Brain pericyte (primary cell): ENCODE results near the gene ZNF526.

ENCODE experiments used
- DNase-seq: peaks from one replicate; pipeline ENCODE4 v3.0.0-alpha.2; 2012; ENCODE audit warnings: low read depth, low spot score

Gene ZNF526

DNA sequence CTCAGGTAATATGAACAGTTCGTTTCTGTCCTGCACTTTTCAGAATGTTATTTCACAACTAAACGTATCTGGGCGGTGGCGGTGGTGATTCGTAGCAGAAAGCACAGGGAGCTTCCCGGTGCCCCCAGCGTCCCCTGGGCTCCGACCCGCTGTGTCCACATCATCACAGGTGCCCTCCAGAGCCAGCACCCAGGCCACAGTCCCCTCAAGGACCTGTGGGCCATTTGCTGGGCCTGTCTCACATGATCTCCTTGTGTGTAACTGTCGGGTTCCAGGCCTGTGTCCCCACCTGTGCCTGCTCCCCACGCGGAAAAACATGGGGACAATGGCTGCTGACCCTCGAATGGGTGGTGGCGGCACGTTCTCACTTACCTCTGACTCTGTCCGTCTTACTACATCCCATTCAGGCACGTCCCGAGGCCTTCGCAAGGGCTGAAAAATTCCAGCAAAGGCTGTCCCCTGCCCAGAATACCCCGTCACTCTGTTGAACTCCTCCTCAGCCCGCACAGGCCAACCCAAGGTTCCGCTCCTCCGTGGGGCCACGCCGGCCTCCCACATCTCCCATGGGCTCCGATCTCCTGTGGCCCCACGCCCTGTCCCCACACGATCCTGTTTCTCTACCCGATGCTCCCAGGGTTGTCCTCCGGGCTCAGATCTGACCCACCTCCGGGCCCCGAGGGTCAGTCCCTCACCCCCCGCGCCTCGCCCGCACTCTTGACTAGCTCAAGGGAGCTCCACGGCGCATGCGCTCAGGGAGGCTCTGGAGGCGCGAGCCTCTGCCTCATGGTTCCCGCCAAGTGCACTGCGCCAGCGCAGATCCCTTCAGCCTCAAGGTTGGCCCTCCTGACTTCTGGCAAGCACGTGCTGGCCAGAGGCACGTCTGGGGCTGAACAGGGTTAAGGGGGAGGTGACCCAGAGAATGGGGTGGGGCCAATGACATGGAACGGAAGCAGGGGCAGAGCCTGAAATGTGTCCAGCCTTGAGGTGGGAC lies 23.8 kb upstream of the ZNF526 start:
- no peak for DNase-seq

DNA sequence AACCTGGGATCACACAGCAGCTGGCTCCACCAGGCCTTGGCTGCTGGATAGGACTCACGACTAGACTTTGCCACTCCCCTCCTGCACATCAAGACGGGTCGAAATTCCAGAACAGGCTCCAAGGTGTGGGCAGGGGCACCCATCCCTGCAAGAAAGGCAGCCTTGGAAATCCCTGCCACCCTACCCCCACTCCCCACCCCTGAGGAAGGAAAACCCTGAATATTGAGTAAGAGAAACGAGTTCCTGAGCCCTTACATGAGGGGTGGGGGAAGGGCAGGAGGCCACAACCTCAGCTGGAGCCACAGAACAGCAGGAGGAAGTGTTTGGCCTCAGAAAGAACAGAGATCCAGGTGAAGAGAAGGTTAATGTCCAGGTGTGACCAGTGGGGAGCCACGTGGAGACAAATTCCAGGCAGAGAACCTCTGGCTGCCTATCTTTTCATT lies 22.7 kb upstream of the ZNF526 start:
- DNase-seq = no peak

DNA sequence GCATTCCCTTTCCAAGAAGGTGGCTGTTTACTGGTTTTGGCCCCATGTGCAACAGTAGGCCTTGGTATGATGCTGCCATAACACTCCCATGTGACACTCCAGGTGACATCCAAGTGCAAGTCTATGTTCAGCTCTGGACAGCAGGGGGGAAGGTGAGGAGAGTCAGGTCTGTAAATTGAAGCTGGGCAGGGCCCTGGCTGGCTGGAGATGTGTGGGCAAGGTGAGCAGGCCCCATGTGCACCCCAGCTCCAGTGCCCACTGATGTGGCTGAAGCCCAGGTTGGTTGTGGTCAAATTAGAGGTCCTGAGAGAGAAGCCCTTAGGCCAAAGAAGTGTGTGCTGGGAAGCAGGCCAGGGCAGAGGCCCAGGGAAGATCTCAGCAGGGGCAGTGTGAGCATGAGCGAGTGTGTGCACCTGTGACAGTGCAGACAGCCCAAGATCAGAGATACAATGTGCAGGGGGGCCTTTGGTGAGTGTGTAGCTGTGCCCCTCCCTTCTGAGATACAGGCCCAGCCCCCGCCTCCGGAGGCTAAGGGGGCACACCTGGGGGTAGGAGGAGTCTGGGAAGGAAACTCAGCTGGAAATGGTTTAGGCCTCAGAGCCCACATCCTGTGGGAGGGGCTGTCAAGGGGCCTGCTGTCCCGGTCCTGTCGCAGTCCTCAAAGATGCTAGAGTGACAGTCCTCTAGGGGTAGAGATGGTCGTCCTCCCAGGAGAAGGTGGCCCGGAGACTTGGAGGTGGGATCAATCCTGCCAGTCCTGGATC lies 21.3 kb upstream of the ZNF526 start:
- no peak for DNase-seq

DNA sequence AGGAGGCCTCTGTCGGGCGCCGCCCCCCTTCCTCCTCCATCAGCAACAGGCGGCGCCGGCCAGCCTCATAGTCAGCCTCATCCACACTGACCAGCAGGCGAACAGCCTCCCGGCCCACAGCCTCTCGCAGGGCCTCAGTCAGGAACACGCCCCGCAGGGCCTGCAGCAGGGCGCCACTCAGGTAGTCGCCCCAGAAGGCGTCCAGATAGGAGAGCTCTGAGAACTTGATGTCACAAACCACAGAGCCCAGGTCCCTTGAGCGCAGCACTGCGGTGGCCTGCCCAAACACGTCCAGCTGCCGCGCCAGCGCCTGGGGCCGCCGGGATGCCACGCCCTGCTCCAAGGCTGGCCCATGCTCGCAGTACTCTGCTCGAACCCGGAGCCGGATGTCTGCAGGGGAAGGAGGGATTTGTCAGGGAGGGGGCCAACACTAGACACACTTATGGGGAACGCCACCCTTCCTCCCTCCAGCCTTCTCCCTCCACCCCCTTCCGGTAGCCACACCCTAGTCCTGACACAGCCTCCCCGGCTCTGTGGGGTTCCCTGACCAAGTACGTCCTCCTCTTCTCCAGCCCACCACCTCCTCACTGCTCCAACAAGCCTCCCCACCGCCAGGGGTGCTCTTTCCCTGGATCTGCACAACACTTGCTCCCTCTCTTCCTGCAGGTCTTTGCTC lies 20.5 kb upstream of the ZNF526 start:
- no peak for DNase-seq

DNA sequence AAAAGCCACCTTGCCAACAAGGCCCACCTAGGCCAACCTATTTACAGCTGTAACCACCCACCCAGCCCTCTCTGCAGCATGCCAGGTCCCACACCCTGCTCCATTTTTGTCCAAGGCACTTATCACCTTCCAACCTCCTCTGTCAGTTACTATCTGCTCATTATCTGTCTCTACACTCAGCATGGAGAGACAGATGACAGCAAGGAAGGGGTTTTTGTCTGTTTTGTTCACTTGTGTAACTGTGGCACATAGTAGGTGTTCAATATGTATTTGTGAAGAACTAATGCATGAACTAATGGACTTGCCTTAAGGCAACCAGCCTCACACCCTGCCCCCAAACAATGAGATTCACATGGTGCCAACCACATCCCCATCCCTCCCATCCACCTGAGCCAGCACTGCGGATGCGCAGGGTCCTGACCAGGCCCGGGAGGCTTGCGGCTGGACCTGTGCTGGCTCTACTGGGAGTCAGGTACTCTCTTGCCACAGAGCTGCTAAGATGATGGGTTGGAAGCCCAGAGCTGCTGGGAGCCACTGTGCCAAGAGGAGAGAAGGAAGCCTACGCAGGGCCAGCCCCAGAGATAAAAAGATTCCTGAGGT lies 19.9 kb upstream of the ZNF526 start:
- no peak for DNase-seq

DNA sequence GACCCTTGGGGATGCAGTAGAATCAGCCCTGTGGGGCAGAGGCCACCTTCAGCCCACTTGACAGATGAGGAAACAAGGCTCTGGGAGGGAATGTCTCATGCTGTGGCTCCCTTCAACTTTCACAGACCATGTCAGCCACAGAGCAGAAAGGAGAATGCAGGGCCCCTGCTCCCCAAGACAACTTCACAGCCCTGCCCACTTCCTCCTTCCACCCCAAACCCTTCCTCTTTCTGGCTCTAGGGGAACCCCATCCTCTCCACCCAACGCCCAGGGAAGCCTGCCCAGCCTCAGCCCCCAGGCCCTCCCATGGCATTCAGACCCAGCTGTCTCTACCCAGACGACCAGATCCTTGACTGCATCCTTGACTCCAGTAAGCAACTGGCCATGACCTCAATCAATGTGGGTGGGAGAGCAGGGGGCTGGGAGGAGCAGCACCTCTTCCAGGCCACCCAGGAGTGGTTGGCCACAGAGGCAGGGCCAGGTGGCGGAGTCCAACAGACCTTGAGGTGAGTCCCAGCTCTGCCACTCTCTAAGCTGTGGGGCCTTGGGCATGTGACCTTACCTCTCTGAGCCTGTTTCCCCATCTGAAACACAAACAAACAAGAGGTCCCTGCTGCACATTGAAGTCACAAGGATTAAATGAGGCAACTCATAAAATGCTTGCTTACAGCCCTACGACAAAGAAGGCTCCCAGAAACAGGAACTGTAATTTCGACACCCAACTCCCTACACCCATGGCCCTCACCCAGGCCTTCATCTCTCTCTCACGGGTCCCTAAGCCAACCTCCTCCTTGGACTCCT lies 18.4 kb upstream of the ZNF526 start:
- no peak for DNase-seq

DNA sequence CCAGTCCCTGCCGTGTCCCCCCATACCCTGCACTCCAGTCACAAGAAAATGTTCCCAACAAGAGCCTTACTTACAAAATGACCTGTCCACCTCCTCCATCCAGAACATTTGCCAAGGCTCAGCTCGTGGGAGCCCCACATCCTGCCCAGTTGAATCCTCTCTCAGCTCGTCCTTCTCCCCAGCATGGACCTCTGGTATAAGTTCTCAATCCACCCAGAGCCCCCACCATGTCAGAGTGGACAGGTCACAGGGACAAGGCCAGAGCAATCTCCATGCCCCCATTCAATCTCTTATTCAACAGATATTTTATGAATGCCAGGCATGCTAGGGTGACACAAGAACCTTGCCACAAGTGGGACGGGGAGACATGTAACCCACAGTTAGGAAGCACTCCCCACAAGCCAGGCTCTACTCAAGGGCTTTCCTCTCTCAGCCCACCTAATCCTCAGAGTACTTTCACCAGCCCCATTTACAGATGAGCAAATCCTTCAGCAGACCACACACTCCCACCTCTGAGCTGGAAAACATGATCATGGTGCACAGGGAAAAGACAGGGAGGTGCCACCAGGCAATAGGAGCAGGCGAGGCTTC lies 17.7 kb upstream of the ZNF526 start:
- no peak for DNase-seq

DNA sequence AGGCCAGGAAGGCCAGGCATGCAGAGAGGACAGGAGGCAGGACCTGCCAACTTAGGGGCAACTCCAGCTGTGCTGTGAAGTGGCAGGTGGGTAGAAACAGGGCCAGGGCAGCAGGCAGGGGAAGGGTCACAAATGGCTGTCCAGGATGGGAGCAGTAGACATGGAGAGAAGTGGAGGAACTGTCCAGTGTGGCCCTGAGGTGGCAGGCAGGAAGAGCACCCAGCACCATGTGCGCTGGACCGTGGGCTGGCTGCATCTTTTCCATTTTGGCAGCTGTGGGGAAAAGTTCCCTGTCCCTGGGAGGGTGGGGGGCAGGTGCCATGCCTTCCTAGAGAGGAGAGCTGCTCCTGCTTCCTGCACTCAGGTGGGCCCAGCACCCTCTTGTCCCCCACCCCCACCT lies 16.4 kb upstream of the ZNF526 start:
- no peak for DNase-seq

DNA sequence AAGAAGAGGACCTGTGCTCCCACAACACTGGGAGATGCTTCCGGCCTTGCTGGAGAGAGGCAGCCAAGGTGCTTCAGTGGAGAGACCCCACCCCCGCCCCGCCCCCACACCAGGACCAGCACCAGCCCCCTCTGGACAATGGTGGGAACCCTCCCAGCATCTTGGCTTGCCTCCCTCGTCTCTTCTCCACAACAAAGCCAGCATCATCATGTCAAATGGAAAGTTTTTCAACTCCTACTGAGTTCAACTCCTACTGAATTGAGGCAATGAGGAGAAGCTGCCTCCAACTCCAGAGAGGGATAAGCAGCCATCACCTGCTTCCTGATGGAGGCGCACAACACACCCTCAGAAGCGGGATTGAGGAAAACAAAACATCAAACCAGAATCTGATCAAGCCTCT lies 15.4 kb upstream of the ZNF526 start:
- DNase-seq = no peak

DNA sequence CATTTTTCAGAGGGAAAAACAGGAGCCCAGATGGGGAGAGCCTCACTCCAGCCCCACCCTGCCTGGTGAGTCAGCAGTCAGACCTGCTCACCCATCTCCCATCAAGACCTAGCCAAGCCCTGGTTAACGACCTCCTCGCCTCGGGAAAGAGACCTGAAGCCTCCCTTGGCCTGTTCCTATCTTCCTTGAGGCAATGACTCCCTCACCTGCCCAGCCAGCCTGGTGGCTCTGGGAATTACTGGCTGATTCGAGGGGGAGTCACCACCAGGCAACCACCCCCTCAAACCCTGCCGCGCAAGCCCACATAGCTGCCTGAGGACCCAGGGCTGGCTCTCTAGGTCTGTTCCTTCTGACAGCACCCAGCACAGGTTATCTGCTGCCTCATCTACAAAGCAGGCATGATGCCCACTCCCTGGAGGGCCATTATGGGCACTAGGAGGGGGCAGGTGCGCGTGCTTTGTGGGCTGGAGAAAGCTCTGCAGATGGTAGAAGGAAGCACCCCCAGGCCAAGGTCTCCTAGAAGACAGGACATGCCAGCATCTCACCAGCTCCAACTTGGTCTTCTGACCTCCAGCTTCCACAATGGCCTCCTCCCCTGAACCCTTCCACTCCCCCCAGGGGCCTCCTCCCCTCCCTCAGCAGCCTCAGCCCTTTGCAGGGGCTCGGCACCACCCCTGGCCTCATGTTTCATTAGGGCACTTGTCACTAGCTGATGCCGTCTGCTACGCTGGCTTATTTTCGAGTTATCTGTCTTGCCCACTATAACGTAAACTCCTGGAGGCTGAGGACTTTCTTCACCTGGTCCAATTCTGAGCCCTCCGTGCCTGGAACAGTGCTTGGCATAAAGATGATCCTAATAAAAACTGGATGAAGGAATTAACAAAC lies 13.0 kb upstream of the ZNF526 start:
- no peak for DNase-seq

DNA sequence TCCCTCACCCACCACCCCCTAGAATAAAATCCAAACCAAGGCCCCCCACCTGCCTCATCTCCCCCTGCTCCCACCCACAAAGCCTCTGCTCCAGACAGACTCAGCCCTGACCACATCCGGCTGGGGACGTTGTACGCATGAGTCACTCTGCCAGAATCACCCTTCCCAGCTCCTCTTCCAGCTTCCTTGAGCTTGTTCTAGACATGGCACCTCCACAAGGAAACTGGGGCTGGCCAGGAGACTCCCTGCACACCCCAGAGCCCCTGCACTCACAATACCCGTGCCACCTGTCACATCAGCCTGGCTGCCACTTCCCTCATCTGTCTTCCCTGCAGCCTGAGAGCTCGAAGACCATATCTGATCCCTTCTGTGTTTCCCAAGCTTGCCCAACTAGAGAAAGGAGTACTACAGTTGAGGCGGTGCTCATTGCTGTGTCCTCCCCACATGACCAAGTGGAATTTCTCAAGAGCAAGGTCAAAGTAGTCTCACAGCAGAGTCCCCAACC lies 12.3 kb upstream of the ZNF526 start:
- DNase-seq = no peak

DNA sequence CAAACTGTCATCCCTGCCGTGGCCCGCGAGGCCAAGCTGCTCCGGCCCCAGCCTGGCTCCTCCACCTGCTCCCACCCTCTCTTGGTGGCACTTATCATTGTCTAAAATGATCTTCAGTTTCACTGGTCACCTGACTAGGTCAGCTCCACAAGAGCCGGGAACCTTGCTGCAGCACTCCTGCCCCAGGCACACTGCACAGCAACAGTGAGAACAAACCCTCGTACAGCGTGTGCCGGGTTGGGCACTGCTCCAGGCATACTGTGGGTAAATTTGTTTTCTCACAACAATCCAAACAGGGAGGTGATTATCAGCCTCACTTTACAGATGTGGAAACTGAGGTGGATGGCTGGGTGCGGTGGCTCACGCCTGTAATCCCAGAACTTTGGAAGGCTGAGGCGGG lies 11.5 kb upstream of the ZNF526 start:
- no peak for DNase-seq

DNA sequence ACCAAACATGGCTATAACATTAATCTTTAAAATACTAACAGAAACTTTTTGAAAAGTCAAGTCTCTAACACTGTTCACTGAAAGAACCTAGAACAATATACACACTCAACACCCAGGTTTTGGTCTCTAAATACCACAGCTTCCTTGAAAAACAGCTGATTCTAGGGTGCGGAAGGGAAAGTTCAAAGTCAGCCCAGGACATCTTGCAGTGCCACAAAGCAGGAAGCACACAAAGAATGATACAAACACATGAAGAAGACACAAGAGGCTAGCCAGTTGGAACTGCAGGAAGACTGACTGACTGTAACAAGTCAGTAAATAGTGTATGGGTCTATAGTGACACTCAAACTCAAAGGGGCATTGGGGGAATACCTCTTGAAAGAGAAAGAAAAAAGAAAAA lies 7.2 kb upstream of the ZNF526 start:
- no peak for DNase-seq

DNA sequence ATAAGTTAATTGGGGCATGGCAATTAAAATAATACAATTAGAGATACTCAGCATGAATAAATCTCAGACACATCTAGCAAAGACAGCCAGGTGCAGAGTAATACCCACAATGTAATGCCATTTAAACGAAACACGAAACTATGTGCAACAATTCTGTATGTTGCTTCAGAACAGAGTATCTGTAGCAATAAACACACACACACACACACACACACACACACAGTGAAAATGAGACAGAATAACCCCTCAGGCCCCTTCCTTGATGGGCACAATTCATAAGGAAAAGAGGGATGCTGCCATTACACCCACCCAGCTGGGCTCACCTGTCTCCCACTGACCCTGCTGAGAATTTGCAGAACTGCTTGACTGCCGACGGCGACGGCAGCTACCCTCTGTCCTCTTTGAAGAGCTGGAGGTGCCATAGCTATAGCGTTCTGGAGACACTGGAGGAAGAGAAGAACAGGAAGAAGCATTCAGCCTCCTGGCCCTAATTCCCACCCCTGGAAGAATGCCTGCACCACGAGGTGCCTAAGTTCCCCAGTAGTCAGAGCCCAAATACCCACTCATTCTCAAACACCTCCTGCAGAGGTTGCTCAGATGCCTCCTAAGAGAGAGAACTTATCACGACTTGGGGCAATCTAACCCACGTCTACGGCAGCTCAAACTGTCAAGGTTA lies 5.2 kb upstream of the ZNF526 start:
- DNase-seq = no peak

DNA sequence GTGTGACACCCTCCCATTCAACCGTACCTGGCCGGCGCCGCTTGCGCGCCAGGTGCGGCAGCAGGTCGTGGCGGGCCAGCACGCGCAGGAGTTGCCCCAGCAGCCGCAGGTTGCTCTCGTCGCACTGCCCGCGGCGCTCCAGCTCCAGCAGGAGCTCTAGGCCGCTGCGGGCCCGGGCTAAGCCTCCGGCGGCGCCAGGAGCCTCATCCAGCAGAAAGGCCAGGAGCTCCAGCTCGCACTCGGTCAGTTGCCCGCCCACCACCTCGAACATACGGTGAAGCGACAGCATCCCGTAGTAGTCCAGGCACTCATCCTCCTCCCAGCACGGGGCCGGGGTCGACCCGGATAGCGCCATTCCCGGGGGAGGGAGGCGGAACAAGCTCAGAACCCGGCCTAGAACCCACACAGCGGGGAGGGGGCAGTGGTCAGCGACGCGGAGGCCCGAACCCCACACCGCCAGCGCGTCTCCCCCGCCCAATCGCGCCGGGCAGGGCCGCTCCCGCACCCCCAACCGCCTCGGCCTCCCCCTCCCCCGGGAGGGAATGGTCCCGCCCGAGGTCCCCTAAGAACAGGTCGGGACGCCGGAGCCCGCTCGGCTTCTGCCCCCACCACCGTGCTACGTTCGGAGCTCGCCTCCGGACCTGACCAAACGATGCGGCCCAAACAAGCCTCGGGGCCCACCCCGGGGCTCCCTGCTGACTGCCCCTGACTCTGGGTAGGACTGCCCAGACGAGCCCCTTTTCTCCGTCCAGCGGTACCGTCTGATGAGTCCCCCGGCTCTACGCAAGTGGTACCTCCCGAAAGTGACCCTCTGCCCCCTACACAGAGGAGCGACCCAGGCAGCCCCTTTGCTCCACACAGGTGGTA lies 3.2 kb upstream of the ZNF526 start:
- no peak for DNase-seq

DNA sequence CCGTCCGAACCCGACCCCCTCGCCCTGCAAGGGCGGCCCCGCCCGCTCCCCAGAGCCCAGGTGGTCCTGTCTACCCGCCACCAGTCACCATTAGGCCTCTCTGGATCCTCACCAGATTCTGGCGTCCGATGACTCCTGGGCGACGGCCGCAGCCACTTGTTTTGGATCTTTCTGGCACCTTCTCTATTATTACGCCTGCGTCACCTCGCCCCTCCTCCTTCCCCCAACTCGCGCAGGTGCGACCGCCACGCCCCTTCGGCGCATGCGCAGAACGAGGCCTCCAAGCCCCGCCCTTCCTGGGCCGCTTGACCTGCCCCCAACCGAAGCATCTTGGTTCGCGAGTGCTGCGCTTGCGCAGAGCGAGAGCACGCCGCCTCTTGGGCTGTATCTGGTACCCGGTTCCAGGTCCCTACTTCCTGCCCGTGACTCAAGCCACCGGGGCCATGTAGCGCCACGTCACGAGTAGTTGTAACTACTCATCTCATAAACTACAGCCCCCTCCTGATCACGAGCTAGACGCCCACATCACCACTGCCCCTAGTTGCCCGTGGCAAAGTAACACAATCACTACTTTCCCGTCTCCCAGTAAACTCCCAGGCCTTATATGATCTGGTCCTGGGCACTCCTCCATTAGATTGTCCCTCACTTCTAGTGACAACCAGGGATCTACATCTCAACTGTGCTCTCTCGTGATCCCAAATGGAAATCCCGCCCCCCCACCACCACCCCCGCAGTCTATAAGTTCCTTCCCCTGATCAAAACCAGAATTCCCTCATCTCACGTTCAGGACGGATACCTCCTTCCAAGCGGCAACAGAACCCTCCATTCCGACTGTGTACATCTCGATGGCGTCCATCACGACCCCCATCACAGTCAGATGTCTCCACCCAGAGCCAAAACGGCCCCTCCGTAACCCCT lies 2.3 kb upstream of the ZNF526 start, which contains the start of gene DEDD2:
Gene DEDD2 (minus strand): TSS at position 158 of the 918 bp plus-strand sequence. CDS start 670 bp downstream, outside the sequence.
- peak; percentile 79 for DNase-seq

DNA sequence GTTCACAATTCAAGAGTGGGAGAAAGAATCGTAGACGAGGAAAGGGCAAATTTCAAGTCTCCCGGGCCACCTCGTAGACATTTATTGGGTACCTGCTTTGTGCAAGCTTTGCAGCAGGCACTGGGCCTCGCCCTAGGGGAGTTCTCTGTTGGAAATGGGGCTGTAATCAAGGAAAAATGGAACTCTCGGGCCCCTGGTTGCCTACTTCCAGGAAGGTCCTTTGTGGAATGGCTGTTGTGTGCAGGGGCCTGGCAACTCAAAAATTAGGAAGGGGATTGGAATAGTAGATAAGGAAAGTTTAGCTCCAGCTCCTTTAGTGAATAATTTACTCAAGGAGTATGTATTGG lies 612 bp downstream of the ZNF526 start:
- DNase-seq = no peak
